ENCODE measurements around the gene NHERF1. TPM values are rescaled to one million over a fixed set of nuclear protein-coding genes. Genes with fewer than 3 reads are reported as not detected.

Gene NHERF1
- total and polyA plus RNA-seq, 2 of the 13 experiments (the other 11 are each of a cell fraction or from before 2014, with no cell fraction given), result 169 to 269 TPM

GRCh38 chr17:74770498-74771318 lies 22.3 kb downstream of the NHERF1 start (continued):
- TF ChIP-seq RERE (CRISPR knock-in tag; IDR thresholded peaks at IDR 0.05; ENCODE audit: low read depth), result no peak
- no peak for TF ChIP-seq EHMT2 (IDR thresholded peaks at IDR 0.05; ENCODE audit: borderline replicate concordance, low read depth, low read length)
- no peak for TF ChIP-seq ZBTB43 (CRISPR knock-in tag; conservative IDR thresholded peaks at IDR 0.05)
- 0 out of 2 replicates have a peak, but pooled peaks have one; percentile 20 for TF ChIP-seq SRF (IDR thresholded peaks at IDR 0.05; ENCODE audit: low read depth, low read length)
- TF ChIP-seq ZSCAN25 (CRISPR knock-in tag; IDR thresholded peaks at IDR 0.05), result peak; percentile 48; the same call in 1 of the 2 replicates
- TF ChIP-seq ZNF7 (CRISPR knock-in tag; IDR thresholded peaks at IDR 0.05), result no peak
- no peak for TF ChIP-seq BCLAF1 (IDR thresholded peaks at IDR 0.05)
- no peak for TF ChIP-seq E2F2 (CRISPR knock-in tag; IDR thresholded peaks at IDR 0.05; ENCODE audit: borderline replicate concordance)
- no peak; the same call in 1 of the 2 replicates for TF ChIP-seq HOMEZ (CRISPR knock-in tag; IDR thresholded peaks at IDR 0.05; ENCODE audit: low read depth)
- no peak for TF ChIP-seq ZNF557 (CRISPR knock-in tag; IDR thresholded peaks at IDR 0.05)
- no peak for TF ChIP-seq EZH2 (conservative IDR thresholded peaks at IDR 0.05; ENCODE audit: low read depth, low read length)
- TF ChIP-seq HNF4A (CRISPR knock-in tag; IDR thresholded peaks at IDR 0.05), result peak; percentile 25; the same call in 1 of the 2 replicates
- no peak for TF ChIP-seq PITX1 (CRISPR knock-in tag; IDR thresholded peaks at IDR 0.05)
- TF ChIP-seq ZMAT3 (CRISPR knock-in tag; conservative IDR thresholded peaks at IDR 0.05), result peak; percentile 66; the same call in 1 of the 2 replicates
- TF ChIP-seq ZNF713 (CRISPR knock-in tag; IDR thresholded peaks at IDR 0.05), result 0 out of 2 replicates have a peak, but pooled peaks have one; percentile 81
- TF ChIP-seq SAP130 (CRISPR knock-in tag; IDR thresholded peaks at IDR 0.05; ENCODE audit: low read depth), result peak; percentile 78
- no peak for TF ChIP-seq YEATS4 (CRISPR knock-in tag; IDR thresholded peaks at IDR 0.05; ENCODE audit: borderline replicate concordance)
